Urothelium cell line (cell line): Measurements from ENCODE around the gene RPN2.

Experiments
- DNase-seq: peaks from one replicate; pipeline ENCODE4 v3.0.0; 2011; ENCODE audit warnings: low spot score, mixed read lengths
- FAIRE-seq: peaks from 2 replicates; lab custom pipeline; 2011; peaks lifted over from hg19 to GRCh38; lab: Jason Lieb, UNC

Gene RPN2

GRCh38 chr20:37261714-37262113, 82.6 kb downstream of the RPN2 start, which contains the start of gene GHRH:
TSS of gene GHRH (minus strand) at chr20:37261814. CDS start at chr20:37256889, 4,925 bp downstream.
- FAIRE-seq (no peak), DNase-seq (no peak)

DNA sequence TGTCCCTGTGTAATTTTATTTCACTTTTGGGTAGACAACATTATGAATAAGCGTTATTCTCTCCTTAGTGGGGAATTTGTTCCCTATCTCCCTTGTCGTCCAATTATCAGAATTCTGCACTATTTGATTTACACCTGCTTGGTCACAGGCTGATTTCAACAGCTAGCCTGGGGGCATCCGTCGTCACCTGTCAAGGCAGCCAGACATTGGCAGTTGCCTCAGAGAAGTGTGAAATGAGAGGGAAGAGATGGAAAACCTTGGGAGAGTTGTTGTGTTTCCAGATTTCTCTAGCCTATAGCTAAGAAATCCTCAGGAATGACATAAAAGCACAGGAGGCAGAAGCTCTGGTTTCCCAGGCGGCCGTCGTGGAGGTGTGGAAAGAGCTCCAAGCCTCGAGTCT, 83.4 kb downstream of the RPN2 start:
- no peak for FAIRE-seq
- no peak for DNase-seq

DNA sequence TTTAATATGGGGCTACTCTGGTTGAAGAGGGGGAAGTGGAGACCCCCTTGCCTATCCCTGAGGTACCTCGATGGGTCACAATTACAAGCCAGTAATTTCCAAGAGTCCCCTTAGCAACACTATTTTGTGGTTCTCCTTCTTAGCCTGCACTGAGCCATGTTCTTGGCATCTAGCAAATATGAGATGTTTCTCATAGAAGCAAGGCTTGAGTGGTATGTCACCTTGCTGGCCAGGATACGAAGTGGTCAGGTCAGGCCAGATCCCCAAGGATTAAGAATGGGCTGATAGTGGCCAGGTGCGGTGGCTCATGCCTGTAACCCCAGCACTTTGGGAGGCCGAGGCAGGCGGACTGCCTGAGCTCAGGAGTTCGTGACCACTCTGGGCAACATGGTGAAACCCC, 84.6 kb downstream of the RPN2 start:
- DNase-seq (no peak), FAIRE-seq (no peak)

GRCh38 chr20:37265152-37265551, 86.0 kb downstream of the RPN2 start:
- no peak for DNase-seq
- no peak for FAIRE-seq

DNA sequence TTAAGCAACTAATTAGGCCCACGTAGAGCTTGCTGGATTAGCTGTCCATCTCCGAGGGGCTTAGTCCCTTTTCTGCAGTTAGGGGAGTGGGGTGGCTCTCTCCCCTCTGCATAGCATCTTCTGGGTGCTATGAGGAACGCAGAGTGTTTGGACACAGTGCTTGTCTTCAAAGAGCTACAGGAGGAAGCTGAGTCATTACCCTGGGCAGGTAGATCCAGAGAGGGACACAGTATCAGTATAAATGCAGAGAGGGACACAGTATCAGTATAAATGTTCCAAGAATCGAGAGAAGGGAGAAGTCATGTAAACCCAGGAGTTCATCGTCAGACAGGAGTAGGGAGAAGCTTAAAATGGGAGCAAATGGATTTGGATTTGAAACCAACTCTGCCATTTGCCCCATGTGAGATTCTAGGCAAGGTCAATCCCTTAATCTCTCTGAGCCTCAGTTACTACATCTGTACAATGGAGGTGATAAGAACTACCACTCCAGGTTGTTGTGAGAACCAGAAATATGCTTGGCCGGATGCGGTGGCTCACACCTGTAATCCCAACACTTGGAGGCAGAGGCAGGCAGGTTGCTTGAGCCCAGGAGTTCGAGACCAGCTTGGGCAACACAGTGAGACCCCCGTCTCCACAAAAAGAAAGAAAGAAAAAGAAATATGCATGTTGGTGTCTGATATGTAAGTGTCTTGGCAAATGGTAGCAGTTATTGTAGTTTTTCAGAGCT, 88.0 kb downstream of the RPN2 start:
- FAIRE-seq = no peak
- DNase-seq = no peak

DNA sequence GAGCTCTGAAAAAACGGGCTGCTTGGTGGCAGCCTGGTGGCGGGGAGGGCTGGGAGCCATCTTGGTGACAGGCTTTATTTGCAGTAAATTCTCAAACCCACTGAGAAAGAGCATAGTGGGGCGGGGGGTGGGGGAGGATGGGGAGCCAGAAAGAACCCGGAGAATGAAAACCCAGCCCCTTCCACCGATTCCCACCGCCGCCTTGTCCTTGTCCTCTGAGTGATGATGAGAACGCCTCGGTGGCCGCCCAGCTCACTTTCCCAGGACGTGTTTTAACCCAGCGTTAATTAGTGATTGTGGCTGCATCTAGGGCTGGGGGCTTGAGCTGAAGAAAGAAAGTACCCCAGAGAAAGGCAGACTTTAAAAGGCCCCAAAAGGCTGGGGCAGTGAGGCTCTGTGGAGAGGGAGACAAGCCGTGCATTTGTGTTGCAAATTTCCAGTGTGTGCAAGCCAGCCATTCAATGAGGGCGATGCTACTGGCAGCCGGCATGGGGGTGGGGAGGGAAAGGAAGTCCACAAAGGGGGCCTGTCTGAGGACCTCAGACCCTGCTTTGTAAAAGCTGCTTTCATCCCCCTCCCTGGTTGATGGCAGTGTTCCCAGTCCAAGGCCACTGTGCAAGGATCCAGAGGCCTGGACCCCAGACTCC, 88.7 kb downstream of the RPN2 start:
- no peak for FAIRE-seq
- DNase-seq = no peak

DNA sequence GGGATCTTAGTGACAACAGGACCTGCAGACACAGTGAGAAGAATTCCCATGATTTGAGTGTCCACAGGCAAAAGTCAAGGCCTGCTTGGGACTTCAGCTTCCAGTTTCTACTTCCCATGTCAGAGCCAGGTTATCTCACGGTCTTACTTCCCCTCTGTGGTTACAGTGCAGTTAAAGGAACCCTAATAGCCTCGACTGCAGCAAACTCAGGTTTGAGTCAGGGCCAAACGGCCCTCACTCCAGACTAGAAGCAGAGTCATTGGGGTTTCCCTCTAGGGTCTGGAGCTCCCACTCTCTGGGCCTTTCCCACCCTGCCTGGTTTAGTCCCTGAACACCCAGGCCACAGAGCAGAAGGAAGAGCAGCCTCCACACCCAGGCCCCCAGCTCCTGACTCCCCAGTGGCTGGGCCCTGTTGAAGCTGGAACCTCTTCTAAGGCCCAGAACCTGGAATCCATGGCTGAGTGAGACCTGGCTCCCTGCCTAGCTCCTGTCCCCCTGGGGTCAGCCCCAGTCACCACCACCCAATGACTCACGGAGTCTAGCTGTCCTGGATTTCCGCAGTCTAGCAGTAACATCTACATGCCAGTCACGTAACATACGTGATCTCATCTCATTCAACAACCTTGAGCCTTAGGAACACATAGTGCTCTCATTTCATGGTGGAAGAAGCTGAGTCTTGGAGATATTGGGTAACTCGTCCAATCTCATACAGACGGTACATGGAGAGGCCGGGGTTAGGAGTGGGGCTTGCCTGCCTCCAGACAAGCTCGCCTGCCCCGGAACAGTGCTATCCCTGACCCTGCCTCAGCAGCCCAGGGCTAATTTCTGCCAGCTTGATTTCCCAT, 91.7 kb downstream of the RPN2 start:
- no peak for FAIRE-seq
- no peak for DNase-seq

- no peak for DNase-seq
- no peak for FAIRE-seq
Observed at GRCh38 chr20:37271421-37271768, 92.3 kb downstream of the RPN2 start.

GRCh38 chr20:37273988-37274387, 94.9 kb downstream of the RPN2 start:
- FAIRE-seq (no peak), DNase-seq (no peak)

DNA sequence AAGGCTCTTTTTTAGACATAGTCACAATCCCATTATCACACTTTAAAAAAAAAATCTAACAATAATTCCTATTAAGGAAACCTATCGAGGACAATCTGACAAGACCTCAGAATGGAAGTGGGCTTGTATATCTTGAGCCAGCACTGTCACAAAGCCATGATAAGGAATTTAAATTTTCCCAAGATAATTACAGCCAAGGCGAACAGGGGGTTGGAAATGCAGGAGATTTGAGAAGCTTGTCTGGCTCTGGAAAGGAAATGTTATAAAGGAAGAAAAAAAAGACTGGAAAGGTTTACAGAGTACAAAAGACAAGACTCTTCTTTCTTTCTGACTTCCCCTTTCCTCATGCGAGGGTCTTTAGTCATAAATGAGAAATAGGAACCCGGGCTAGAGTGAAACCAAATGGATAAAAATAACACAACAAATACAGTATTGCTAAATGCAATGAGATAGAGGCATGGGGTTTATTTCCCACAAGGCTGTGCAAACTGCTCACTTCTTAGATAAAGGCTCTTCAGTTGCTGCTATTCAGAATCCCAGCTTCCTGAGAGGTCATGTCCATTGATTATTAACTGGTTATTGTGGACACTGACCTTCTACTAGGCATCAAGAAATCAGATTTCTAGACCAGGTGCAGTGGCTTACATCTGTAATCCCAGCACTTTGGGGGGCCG, 95.9 kb downstream of the RPN2 start:
- FAIRE-seq = no peak
- no peak for DNase-seq

DNA sequence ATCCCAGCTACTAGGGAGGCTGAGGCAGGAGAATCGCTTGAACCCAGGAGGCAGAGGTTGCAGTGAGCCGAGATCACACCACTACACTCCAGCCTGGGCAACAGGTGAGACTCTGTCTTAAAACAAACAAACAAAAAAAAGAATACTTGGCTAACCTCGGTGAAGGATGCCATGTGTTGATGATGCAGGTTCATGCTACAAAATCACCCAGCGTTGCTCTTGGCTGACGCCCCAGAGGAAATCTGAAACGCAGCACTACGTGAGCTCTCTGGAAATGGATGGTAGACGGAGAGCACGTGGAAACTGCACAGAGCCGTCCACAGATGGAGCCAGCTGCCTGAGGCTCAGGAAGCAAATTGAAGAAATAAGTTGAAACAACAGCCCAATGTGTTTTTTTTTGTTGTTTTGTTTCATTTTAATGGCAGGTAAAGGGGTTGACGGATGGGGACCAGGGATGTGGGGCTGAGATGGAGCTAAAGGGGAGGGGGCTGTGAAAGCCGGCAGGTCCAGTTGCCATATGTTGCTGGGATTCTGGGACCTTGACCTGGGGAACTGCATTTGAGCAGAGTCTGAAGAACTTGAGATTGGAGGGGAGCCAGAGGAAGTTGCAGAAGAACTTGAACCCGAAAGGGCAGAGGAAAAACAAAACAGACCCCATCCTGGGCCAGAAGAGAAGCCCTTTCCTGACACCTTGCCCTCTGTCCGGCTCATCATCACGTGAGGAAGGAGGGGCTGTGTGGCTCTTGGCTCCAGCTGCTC, 97.5 kb downstream of the RPN2 start:
- DNase-seq (no peak), FAIRE-seq (no peak)

- DNase-seq (no peak), FAIRE-seq (no peak)
Observed at GRCh38 chr20:37277253-37277593, 98.1 kb downstream of the RPN2 start.

GRCh38 chr20:37278966-37279590, 99.9 kb downstream of the RPN2 start:
- FAIRE-seq (no peak), DNase-seq (no peak)

GRCh38 chr20:37279820-37280219, 100.7 kb downstream of the RPN2 start:
- no peak for FAIRE-seq
- DNase-seq = no peak

DNA sequence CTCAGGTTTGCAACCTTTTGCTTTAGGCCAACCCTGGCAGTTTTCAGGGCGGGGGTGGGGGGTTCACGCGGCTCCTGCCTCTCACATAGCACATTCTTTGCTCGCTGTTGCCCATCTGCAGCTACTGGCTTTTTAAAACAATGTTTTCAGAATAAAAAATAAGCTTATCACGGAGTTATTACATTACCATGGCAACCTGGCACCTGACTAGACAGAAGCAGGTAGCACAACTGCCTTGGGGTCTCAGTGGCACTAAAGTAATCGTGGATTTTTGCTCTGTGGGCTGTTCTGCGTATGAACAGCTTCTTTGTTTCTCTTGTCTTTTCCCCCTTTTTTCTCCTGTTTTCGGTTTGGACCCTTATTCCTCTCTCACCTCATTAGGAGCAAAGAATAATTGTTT, 101.3 kb downstream of the RPN2 start:
- DNase-seq = no peak
- FAIRE-seq = no peak

GRCh38 chr20:37282556-37282955, 103.4 kb downstream of the RPN2 start:
- DNase-seq (no peak), FAIRE-seq (no peak)

DNA sequence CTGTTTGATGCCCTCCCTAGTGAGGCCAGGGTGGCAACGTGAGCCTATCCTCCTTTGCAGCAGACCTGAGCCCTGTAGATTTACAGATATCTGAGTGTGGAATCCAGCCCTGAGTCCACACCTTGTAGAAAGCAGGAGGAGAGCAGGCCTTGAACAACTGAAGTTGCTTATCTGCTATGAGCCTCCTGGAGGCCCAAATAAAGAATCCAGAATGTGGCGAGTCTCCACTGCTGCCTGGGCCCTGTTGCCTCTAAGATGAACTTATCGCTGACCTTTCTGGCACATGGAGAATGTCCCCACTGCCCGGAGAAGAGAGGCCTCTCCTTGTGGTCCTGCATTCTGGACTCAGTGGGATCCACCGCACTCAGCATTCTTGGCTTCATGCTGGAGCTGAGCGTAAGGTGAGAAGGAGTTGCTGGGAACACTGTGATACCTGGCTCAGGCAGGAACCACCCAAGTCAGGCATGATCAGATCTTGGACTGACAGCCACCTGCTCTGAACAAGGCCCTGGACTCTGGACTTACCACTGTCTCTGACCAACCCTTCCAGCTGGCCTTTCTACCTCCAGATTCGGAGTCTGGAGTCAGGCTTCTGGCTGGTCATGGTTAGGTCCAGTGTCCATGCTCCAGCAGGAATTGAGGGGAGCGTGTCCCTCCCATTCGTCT, 104.5 kb downstream of the RPN2 start:
- FAIRE-seq = no peak
- no peak for DNase-seq

GRCh38 chr20:37284691-37285161, 105.6 kb downstream of the RPN2 start:
- no peak for DNase-seq
- no peak for FAIRE-seq

- no peak for DNase-seq
- no peak for FAIRE-seq
Observed at GRCh38 chr20:37285664-37286374, 106.7 kb downstream of the RPN2 start.
